H1 (cell line): ENCODE measurements around the gene FOXJ2. TPM values are rescaled to one million over a fixed set of nuclear protein-coding genes. Genes with fewer than 3 reads are reported as not detected.

ENCODE experiments used
- CREB1 ChIP-seq: IDR thresholded peaks from 2 replicates; pipeline ENCODE4 v1.6.1; 2012; ENCODE audit warnings: inconsistent platforms
- EGR1 ChIP-seq: IDR thresholded peaks from 2 replicates; pipeline ENCODE4 v1.6.1; 2011; ENCODE audit warnings: low read depth, low read length, borderline replicate concordance
- RBBP5 ChIP-seq: IDR thresholded peaks from 2 replicates; pipeline ENCODE4 v1.7.1; 2012; ENCODE audit warnings: low read depth, mild to moderate bottlenecking, inconsistent platforms, low read length, moderate library complexity, borderline replicate concordance
- YY1 ChIP-seq: IDR thresholded peaks from 2 replicates; pipeline ENCODE4 v1.6.1; 2011; ENCODE audit warnings: low read depth, mild to moderate bottlenecking, low read length
- polyA plus RNA-seq, 7 experiments: library from polyadenylated mRNA; depleted of rRNA in 3 of 7; stranded (reverse) in 5 of 7; unstranded in 2 of 7; fragments of >200 nt in 5 of 7; fragments of 200-250 nt in 2 of 7; gene quantifications; 1 replicate in 5 of 7; 2 replicates in 1 of 7; 4 replicates in 1 of 7; pipeline versions ENCODE4 v1.2.1 to v1.2.3, GENCODE V29; 2011 to 2013; ENCODE audit warnings: missing spikeins in 2 of 7, mixed read lengths in 2 of 7
- total RNA-seq: library from RNA; stranded (reverse); fragmentation: NEBNext Ultra II Directional; extraction: Animal tissue kit (Norgen Biotek cat#: 25700); gene quantifications from 2 replicates; pipeline ENCODE4 v1.2.1, GENCODE V29; 2021
- TF ChIP-seq, protein P1 (sequence below): fragments of 300-600 bp; sonication (generic); IDR thresholded peaks from 2 replicates; pipeline ENCODE4 v1.7.1; 2012; ENCODE audit warnings: low read length, moderate library complexity, mild to moderate bottlenecking, inconsistent platforms; ENCODE audit not compliant: insufficient replicate concordance
- TF ChIP-seq, protein P2 (sequence below): IDR thresholded peaks from 2 replicates; pipeline ENCODE4 v1.6.1; 2012; ENCODE audit warnings: inconsistent platforms

FOXJ2 gene
- total and polyA plus RNA-seq, 2 of the 8 experiments (the other 6 are each of a cell fraction or from before 2014, with no cell fraction given), result 4.2 to 9.3 TPM

DNA sequence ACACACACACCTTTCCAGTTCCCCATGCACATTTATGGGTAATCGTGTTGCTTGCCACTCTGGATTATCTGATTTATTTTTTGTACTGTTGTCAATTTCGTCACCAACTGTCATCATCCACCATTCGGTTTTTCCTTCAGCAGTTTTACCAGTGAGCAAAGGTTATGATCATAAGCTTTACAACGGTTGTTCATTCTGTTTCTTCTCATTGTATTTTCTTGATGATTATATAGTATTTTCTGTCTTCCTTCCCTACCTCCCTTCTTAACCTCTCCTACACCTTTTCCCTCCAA is 50.2 kb downstream of the FOXJ2 start (continued):
- TF ChIP-seq, protein P1, sequence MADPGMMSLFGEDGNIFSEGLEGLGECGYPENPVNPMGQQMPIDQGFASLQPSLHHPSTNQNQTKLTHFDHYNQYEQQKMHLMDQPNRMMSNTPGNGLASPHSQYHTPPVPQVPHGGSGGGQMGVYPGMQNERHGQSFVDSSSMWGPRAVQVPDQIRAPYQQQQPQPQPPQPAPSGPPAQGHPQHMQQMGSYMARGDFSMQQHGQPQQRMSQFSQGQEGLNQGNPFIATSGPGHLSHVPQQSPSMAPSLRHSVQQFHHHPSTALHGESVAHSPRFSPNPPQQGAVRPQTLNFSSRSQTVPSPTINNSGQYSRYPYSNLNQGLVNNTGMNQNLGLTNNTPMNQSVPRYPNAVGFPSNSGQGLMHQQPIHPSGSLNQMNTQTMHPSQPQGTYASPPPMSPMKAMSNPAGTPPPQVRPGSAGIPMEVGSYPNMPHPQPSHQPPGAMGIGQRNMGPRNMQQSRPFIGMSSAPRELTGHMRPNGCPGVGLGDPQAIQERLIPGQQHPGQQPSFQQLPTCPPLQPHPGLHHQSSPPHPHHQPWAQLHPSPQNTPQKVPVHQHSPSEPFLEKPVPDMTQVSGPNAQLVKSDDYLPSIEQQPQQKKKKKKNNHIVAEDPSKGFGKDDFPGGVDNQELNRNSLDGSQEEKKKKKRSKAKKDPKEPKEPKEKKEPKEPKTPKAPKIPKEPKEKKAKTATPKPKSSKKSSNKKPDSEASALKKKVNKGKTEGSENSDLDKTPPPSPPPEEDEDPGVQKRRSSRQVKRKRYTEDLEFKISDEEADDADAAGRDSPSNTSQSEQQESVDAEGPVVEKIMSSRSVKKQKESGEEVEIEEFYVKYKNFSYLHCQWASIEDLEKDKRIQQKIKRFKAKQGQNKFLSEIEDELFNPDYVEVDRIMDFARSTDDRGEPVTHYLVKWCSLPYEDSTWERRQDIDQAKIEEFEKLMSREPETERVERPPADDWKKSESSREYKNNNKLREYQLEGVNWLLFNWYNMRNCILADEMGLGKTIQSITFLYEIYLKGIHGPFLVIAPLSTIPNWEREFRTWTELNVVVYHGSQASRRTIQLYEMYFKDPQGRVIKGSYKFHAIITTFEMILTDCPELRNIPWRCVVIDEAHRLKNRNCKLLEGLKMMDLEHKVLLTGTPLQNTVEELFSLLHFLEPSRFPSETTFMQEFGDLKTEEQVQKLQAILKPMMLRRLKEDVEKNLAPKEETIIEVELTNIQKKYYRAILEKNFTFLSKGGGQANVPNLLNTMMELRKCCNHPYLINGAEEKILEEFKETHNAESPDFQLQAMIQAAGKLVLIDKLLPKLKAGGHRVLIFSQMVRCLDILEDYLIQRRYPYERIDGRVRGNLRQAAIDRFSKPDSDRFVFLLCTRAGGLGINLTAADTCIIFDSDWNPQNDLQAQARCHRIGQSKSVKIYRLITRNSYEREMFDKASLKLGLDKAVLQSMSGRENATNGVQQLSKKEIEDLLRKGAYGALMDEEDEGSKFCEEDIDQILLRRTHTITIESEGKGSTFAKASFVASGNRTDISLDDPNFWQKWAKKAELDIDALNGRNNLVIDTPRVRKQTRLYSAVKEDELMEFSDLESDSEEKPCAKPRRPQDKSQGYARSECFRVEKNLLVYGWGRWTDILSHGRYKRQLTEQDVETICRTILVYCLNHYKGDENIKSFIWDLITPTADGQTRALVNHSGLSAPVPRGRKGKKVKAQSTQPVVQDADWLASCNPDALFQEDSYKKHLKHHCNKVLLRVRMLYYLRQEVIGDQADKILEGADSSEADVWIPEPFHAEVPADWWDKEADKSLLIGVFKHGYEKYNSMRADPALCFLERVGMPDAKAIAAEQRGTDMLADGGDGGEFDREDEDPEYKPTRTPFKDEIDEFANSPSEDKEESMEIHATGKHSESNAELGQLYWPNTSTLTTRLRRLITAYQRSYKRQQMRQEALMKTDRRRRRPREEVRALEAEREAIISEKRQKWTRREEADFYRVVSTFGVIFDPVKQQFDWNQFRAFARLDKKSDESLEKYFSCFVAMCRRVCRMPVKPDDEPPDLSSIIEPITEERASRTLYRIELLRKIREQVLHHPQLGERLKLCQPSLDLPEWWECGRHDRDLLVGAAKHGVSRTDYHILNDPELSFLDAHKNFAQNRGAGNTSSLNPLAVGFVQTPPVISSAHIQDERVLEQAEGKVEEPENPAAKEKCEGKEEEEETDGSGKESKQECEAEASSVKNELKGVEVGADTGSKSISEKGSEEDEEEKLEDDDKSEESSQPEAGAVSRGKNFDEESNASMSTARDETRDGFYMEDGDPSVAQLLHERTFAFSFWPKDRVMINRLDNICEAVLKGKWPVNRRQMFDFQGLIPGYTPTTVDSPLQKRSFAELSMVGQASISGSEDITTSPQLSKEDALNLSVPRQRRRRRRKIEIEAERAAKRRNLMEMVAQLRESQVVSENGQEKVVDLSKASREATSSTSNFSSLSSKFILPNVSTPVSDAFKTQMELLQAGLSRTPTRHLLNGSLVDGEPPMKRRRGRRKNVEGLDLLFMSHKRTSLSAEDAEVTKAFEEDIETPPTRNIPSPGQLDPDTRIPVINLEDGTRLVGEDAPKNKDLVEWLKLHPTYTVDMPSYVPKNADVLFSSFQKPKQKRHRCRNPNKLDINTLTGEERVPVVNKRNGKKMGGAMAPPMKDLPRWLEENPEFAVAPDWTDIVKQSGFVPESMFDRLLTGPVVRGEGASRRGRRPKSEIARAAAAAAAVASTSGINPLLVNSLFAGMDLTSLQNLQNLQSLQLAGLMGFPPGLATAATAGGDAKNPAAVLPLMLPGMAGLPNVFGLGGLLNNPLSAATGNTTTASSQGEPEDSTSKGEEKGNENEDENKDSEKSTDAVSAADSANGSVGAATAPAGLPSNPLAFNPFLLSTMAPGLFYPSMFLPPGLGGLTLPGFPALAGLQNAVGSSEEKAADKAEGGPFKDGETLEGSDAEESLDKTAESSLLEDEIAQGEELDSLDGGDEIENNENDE, result no peak
- no peak for TF ChIP-seq YY1
- TF ChIP-seq CREB1, result no peak
- TF ChIP-seq EGR1, result no peak
- no peak for TF ChIP-seq RBBP5
- TF ChIP-seq, protein P2, sequence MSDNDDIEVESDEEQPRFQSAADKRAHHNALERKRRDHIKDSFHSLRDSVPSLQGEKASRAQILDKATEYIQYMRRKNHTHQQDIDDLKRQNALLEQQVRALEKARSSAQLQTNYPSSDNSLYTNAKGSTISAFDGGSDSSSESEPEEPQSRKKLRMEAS, result no peak
